K562 (cell line): Measurements from ENCODE around the gene SCG3. TPM values are rescaled to one million over a fixed set of nuclear protein-coding genes. Genes with fewer than 3 reads are reported as not detected.

Experiments used
- ATAC-seq: fragments of 200-7000 bp; cut with Tn5 transposase; 3 replicates; pipeline ENCODE4 v1.9.1; 2020; ENCODE audit warnings: moderate library complexity
- BruUV-seq: library from RNA; stranded (reverse); fragments of 400-500 nt; replicated peaks from 2 replicates; lab custom pipeline; 2021; lab: Mats Ljungman, UMichigan
- CTCF ChIA-PET: fragments of 300-600 bp; formaldehyde crosslinking; extraction: SDS; loops from one replicate; lab custom pipeline; 2021; ENCODE audit warnings: low intra/inter-chr PET ratio; lab: Yijun Ruan, JAX
- POLR2A ChIA-PET: fragments of 300-600, 350-650 bp; sonication (Branson Sonifier 250); formaldehyde crosslinking; extraction: SDS; loops from one replicate; lab custom pipeline; 2021; ENCODE audit warnings: antibody characterized with exemption, inconsistent platforms; lab: Yijun Ruan, JAX
- DNase-seq, 4 experiments: peaks; one replicate each; pipeline versions ENCODE4 v3.0.0 to v3.0.0-alpha.2; 2011 to 2018; ENCODE audit warnings: low spot score in 3 of 4, mixed read lengths in 3 of 4; ENCODE audit errors: extremely low read depth in 1 of 4
- FAIRE-seq: peaks from 2 replicates; lab custom pipeline; 2011; peaks lifted over from hg19 to GRCh38; lab: Jason Lieb, UNC
- H2AFZ ChIP-seq: 2 replicates; pipeline ENCODE4 v1.6.0; 2011; ENCODE audit warnings: low read depth, low read length, control low read depth, inconsistent platforms
- H3K27ac ChIP-seq: fragments of 200-600 bp; 3 replicates; pipeline ENCODE4 v1.8.0; 2011; ENCODE audit warnings: low read depth, mild to moderate bottlenecking, control low read depth, inconsistent platforms, low read length, moderate library complexity, mixed read lengths; ENCODE audit errors: extremely low read depth
- H3K27me3 ChIP-seq, 2 experiments: fragments of 300-600 bp in 1 of 2; 2 replicates in 1 of 2; 3 replicates in 1 of 2; pipeline versions ENCODE4 v1.6.0 to v1.8.0; 2011; ENCODE audit warnings: inconsistent platforms in 2 of 2, low read length in 2 of 2, mild to moderate bottlenecking in 1 of 2, mixed read lengths in 1 of 2, moderate library complexity in 1 of 2; ENCODE audit not compliant: control insufficient read depth in 2 of 2, insufficient read depth in 2 of 2
- H3K36me3 ChIP-seq: fragments of 300-600 bp; 3 replicates; pipeline ENCODE4 v1.8.0; 2011; ENCODE audit warnings: mild to moderate bottlenecking, low read length, inconsistent platforms; ENCODE audit not compliant: control insufficient read depth, insufficient read depth
- H3K4me1 ChIP-seq, 2 experiments: fragments of 200-600 bp in 1 of 2; replicated peaks in 1 of 2; 2 replicates in 1 of 2; 3 replicates in 1 of 2; pipeline versions ENCODE4 v1.5.1 to v1.8.0; 2011; ENCODE audit warnings: inconsistent platforms in 2 of 2, low read length in 2 of 2, mild to moderate bottlenecking in 1 of 2, mixed read lengths in 1 of 2, moderate library complexity in 1 of 2; ENCODE audit not compliant: control insufficient read depth in 2 of 2, insufficient read depth in 2 of 2
- H3K4me2 ChIP-seq: 2 replicates; pipeline ENCODE4 v1.6.1; 2011; ENCODE audit warnings: low read length, control low read depth, inconsistent platforms, mixed read lengths; ENCODE audit not compliant: insufficient read depth
- H3K4me3 ChIP-seq: fragments of 200-600 bp; sonication (generic), shearing (Covaris generic); 2 replicates; pipeline ENCODE4 v1.5.1; 2016; ENCODE audit warnings: control low read depth, inconsistent platforms
- H3K79me2 ChIP-seq: fragments of 200-600 bp; 3 replicates; pipeline ENCODE4 v1.8.0; 2011; ENCODE audit warnings: low read length, inconsistent platforms; ENCODE audit not compliant: control insufficient read depth, insufficient read depth
- H3K9ac ChIP-seq, 2 experiments: 2 replicates each; pipeline versions ENCODE4 v1.6.0 to v1.6.1; 2011; ENCODE audit warnings: low read depth in 2 of 2, low read length in 2 of 2, control low read depth in 1 of 2, inconsistent platforms in 1 of 2, mild to moderate bottlenecking in 1 of 2, mixed read lengths in 1 of 2; ENCODE audit not compliant: insufficient read depth in 1 of 2
- H3K9me1 ChIP-seq: one replicate; pipeline ENCODE4 v1.6.0; 2011; ENCODE audit warnings: inconsistent platforms, mild to moderate bottlenecking, low read length, moderate library complexity; ENCODE audit not compliant: control insufficient read depth, insufficient read depth
- H3K9me3 ChIP-seq: replicated peaks from 2 replicates; pipeline ENCODE4 v1.5.1; 2011; ENCODE audit warnings: low read depth, low read length, inconsistent platforms; ENCODE audit not compliant: control insufficient read depth, insufficient read depth
- H4K20me1 ChIP-seq: replicated peaks from 2 replicates; pipeline ENCODE4 v1.6.1; 2011; ENCODE audit warnings: low read length, inconsistent platforms, mixed read lengths; ENCODE audit not compliant: control insufficient read depth, insufficient read depth
- CBFA2T3 ChIP-seq: fragments of 450-650 bp; IDR thresholded peaks from 2 replicates; pipeline ENCODE4 v1.6.1; 2017
- DACH1 ChIP-seq: fragments of 450-650 bp; IDR thresholded peaks from 2 replicates; pipeline ENCODE4 v1.6.1; 2018; ENCODE audit not compliant: partially characterized antibody
- EP300 ChIP-seq: IDR thresholded peaks from 2 replicates; pipeline ENCODE4 v1.6.1; 2012; ENCODE audit warnings: low read length, improper control_type of control experiment
- GABPA ChIP-seq: fragments of 200-800 bp; sonication (Bioruptor generic); conservative IDR thresholded peaks from 2 replicates; pipeline ENCODE4 v1.6.1; 2016; ENCODE audit warnings: low read depth, missing genetic modification characterization, missing compliant biosample characterization
- HCFC1 ChIP-seq: IDR thresholded peaks from 2 replicates; pipeline ENCODE4 v1.6.1; 2012; ENCODE audit warnings: low read depth, low read length, improper control_type of control experiment
- KDM1A ChIP-seq, 2 experiments: fragments of 450-650 bp; IDR thresholded peaks; 2 replicates each; pipeline ENCODE4 v1.6.1; 2016; ENCODE audit warnings: mild to moderate bottlenecking in 2 of 2
- NCOR1 ChIP-seq: fragments of 450-650 bp; IDR thresholded peaks from 2 replicates; pipeline ENCODE4 v1.6.1; 2016; ENCODE audit warnings: mild to moderate bottlenecking, moderate library complexity
- PML ChIP-seq: IDR thresholded peaks from 2 replicates; pipeline ENCODE4 v1.6.1; 2012; ENCODE audit warnings: low read length, inconsistent platforms
- RB1 ChIP-seq: fragments of 450-650 bp; IDR thresholded peaks from 2 replicates; pipeline ENCODE4 v1.6.1; 2017; ENCODE audit warnings: low read depth, mild to moderate bottlenecking
- RBM17 ChIP-seq: fragments of 200-400 bp; formaldehyde crosslinking; IDR thresholded peaks from 2 replicates; pipeline ENCODE4 v1.6.1; 2017; ENCODE audit warnings: low read depth, mild to moderate bottlenecking, low read length, borderline replicate concordance
- STAT5A ChIP-seq: IDR thresholded peaks from 2 replicates; pipeline ENCODE4 v1.6.1; 2012; ENCODE audit warnings: low read length, inconsistent platforms, borderline replicate concordance
- TFAM ChIP-seq: fragments of 250-450 bp; sonication (Bioruptor Pico); conservative IDR thresholded peaks from 2 replicates; pipeline ENCODE4 v1.5.0; 2021; ENCODE audit warnings: mild to moderate bottlenecking, moderate library complexity
- USF1 ChIP-seq: sonication (generic); formaldehyde crosslinking; IDR thresholded peaks from 2 replicates; pipeline ENCODE4 v1.9.0; 2022; ENCODE audit warnings: mild to moderate bottlenecking, missing genetic modification reagents
- ZC3H11A ChIP-seq: IDR thresholded peaks from 2 replicates; pipeline ENCODE4 v1.6.1; 2012; ENCODE audit warnings: low read depth, low read length, improper control_type of control experiment
- WGBS: fragments of 100-300 bp; shearing (Covaris generic); methylation state at CpG from one replicate; pipeline ENCODE4 v1.1.6; 2016; ENCODE audit warnings: low coverage, mixed read lengths; ENCODE audit not compliant: insufficient coverage; ENCODE audit errors: missing lambda C conversion rate; 5-methylcytosine and 5-hydroxymethylcytosine counted together
- in situ Hi-C: fragments of 300-500 bp; cut with MboI; formaldehyde crosslinking; loops from 4 replicates; pipeline ENCODE4 v1.15.0; 2018; ENCODE audit warnings: inconsistent platforms, mixed read lengths
- intact Hi-C: fragments of 100-400 bp; cut with micrococcal nuclease; formaldehyde crosslinking; loops from 2 replicates; pipeline ENCODE4 v1.14.2; 2022
- polyA plus RNA-seq, 8 experiments: library from polyadenylated mRNA; depleted of rRNA in 4 of 8; stranded (reverse) in 5 of 8; unstranded in 3 of 8; fragments of >200 nt; fragmentation: Nextera tagmentation in 2 of 8; fragmentation: Illumina TruSeq in 1 of 8; extraction: Ambion mirVana in 2 of 8; extraction: Trizol in 1 of 8; gene quantifications; 2 replicates each; pipeline versions ENCODE4 v1.2.1 to v1.2.3, GENCODE V29; 2011 to 2014; ENCODE audit warnings: inconsistent platforms in 1 of 8, missing spikeins in 1 of 8
- total RNA-seq, 7 experiments: library from RNA; depleted of rRNA in 6 of 7; stranded (reverse); fragments of >200 nt in 6 of 7; fragmentation: Illumina TruSeq in 2 of 7; extraction: Trizol in 2 of 7; gene quantifications; 2 replicates each; pipeline versions ENCODE4 v1.2.1 to v1.2.3, GENCODE V29; 2011 to 2021; ENCODE audit warnings: low replicate concordance in 1 of 7
- TF ChIP-seq, protein P1 (sequence below): fragments of 450-650 bp; IDR thresholded peaks from 2 replicates; pipeline ENCODE4 v1.6.1; 2016; ENCODE audit warnings: missing biosample characterization, missing genetic modification characterization
- TF ChIP-seq, protein P2 (sequence below): conservative IDR thresholded peaks from 2 replicates; pipeline ENCODE4 v1.6.1; 2011; ENCODE audit warnings: low read depth, mild to moderate bottlenecking, low read length; ENCODE audit not compliant: control insufficient read depth

Gene SCG3
- total and polyA plus RNA-seq, 9 of the 15 experiments (the other 6 are each of a cell fraction or from before 2014, with no cell fraction given), result 13.0 to 43.8 (median 21.0) TPM

- H3K27ac ChIP-seq, result no peak overlapping the region
- CTCF ChIA-PET, result no interaction called here
Observed at GRCh38 chr15:51699373-51699772, 18.1 kb downstream of the SCG3 start.

GRCh38 chr15:51702710-51703109 lies 21.4 kb downstream of the SCG3 start:
- Histone ChIP-seq H3K4me1 (peaks cover 2 to 28% of the 10 kb centered on the region in 2 experiments; a peak in 4 of 5 replicates), H3K79me2 (no peaks in the 10 kb centered on the region), H3K27me3 (no peaks in the 10 kb centered on the region), H3K4me2 (no peak overlapping the region), H3K9ac (no peak overlapping the region), H4K20me1 (no peaks in the 10 kb centered on the region), H3K27ac (peak overlapping the region; percentile 6; the same call in 1 of the 3 replicates), H3K9me3 (no peaks in the 10 kb centered on the region), H3K9me1 (no peaks in the 10 kb centered on the region), H3K4me3 (no peak overlapping the region), H3K36me3 (peaks cover 8% of the 10 kb centered on the region; the same call in 2 of the 3 replicates), H2AFZ (no peak overlapping the region)
- in situ Hi-C loops (no loop called here), intact Hi-C loops (no loop called here)
- POLR2A ChIA-PET, result interaction anchor here (0.6 to 1.8 kb wide), 9 partner anchors 8 to 55 kb away, joined by 3 to 6 read pairs (median 3); no protein-coding TSS in a partner anchor
- BruUV-seq, result no TSS peak
- WGBS, result 0% methylated on average over 1 of the region's 1 CpG
- ATAC-seq (peak; percentile 84), DNase-seq (peak in 2 of 4 experiments; percentile 52 to 83), FAIRE-seq (peak; percentile 78)
- CTCF ChIA-PET, result no interaction called here
- peak; percentile 78; the same call in 1 of the 2 replicates for TF ChIP-seq EP300
- no peak for TF ChIP-seq RB1
- TF ChIP-seq, protein P1, sequence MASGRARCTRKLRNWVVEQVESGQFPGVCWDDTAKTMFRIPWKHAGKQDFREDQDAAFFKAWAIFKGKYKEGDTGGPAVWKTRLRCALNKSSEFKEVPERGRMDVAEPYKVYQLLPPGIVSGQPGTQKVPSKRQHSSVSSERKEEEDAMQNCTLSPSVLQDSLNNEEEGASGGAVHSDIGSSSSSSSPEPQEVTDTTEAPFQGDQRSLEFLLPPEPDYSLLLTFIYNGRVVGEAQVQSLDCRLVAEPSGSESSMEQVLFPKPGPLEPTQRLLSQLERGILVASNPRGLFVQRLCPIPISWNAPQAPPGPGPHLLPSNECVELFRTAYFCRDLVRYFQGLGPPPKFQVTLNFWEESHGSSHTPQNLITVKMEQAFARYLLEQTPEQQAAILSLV (tag), result no peak
- TF ChIP-seq NCOR1, result peak; percentile 72
- peak; percentile 46; the same call in 1 of the 2 replicates for TF ChIP-seq STAT5A
- TF ChIP-seq, protein P2, sequence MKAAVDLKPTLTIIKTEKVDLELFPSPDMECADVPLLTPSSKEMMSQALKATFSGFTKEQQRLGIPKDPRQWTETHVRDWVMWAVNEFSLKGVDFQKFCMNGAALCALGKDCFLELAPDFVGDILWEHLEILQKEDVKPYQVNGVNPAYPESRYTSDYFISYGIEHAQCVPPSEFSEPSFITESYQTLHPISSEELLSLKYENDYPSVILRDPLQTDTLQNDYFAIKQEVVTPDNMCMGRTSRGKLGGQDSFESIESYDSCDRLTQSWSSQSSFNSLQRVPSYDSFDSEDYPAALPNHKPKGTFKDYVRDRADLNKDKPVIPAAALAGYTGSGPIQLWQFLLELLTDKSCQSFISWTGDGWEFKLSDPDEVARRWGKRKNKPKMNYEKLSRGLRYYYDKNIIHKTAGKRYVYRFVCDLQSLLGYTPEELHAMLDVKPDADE, result no peak
- TF ChIP-seq TFAM (CRISPR knock-in tag), result no peak
- TF ChIP-seq ZC3H11A, result no peak
- no peak for TF ChIP-seq GABPA (tag)
- peak; percentile 53 for TF ChIP-seq PML
- no peak for TF ChIP-seq USF1 (CRISPR knock-in tag)
- peak; percentile 57 for TF ChIP-seq DACH1
- no peak for TF ChIP-seq HCFC1

More at GRCh38 chr15:51699373-51699772, 18.1 kb downstream of the SCG3 start:
- ATAC-seq, result no peak
- intact Hi-C loops, result no loop called here
- TF ChIP-seq RBM17 (no peak), CBFA2T3 (no peak), KDM1A (IDR thresholded peaks at IDR 0.05) (peak; percentile 67 to 83; a peak in 3 of 4 replicates)
- Histone ChIP-seq H3K36me3 (peaks cover 9% of the 10 kb centered on the region; the same call in 2 of the 3 replicates), H3K4me1 (peaks cover 4 to 28% of the 10 kb centered on the region in 2 experiments; a peak in 4 of 5 replicates), H3K79me2 (no peaks in the 10 kb centered on the region), H3K9me3 (no peaks in the 10 kb centered on the region), H4K20me1 (no peaks in the 10 kb centered on the region), H3K9ac (no peak overlapping the region), H3K9me1 (no peaks in the 10 kb centered on the region), H2AFZ (no peak overlapping the region), H3K4me3 (no peak overlapping the region), H3K27me3 (no peaks in the 10 kb centered on the region), H3K4me2 (no peak overlapping the region)
- in situ Hi-C loops, result no loop called here
- no TSS peak for BruUV-seq
- DNase-seq, result no peak
- WGBS, result 44% methylated on average over 1 of the region's 1 CpG
- FAIRE-seq, result no peak
- POLR2A ChIA-PET, result interaction anchor here (0.7 kb wide), 1 partner anchor 351 kb away, joined by 3 read pairs; no protein-coding TSS in a partner anchor
